BJ (cell line): Measurements from ENCODE around the gene AP2M1. TPM values are rescaled to one million over a fixed set of nuclear protein-coding genes. Genes with fewer than 3 reads are reported as not detected.

ENCODE experiments used
- CTCF ChIA-PET: fragments of 350-600 bp; formaldehyde crosslinking; extraction: SDS; loops from one replicate; lab custom pipeline; 2021; ENCODE audit warnings: antibody characterized with exemption, inconsistent platforms; lab: Yijun Ruan, JAX
- POLR2A ChIA-PET: fragments of 300-600 bp; sonication (Branson Sonifier 250); formaldehyde crosslinking; extraction: SDS; loops from one replicate; lab custom pipeline; 2021; ENCODE audit warnings: antibody characterized with exemption; lab: Charles Lee
- DNase-seq: peaks from one replicate; pipeline ENCODE4 v3.0.0-alpha.2; 2011; ENCODE audit warnings: low read depth
- H3K27me3 ChIP-seq: 2 replicates; pipeline ENCODE4 v1.6.0; 2011; ENCODE audit warnings: low read length; ENCODE audit not compliant: control insufficient read depth, insufficient read depth
- H3K36me3 ChIP-seq: 2 replicates; pipeline ENCODE4 v1.5.1; 2011; ENCODE audit warnings: low read length; ENCODE audit not compliant: control insufficient read depth, insufficient read depth
- H3K4me3 ChIP-seq: 2 replicates; pipeline ENCODE4 v1.5.1; 2011; ENCODE audit warnings: low read depth, mild to moderate bottlenecking, control low read depth, low read length
- polyA plus RNA-seq: library from polyadenylated mRNA; depleted of rRNA; stranded (reverse); fragments of >200 nt; gene quantifications from 2 replicates; pipeline ENCODE4 v1.2.3, GENCODE V29; 2011
- TF ChIP-seq, protein P1 (sequence below): IDR thresholded peaks from 2 replicates; pipeline ENCODE4 v1.5.1; 2011; ENCODE audit warnings: low read depth, mild to moderate bottlenecking, control low read depth, inconsistent platforms, low read length, moderate library complexity; ENCODE audit not compliant: insufficient read depth

AP2M1 gene
- polyA plus RNA-seq, 1 experiment = 1,761 TPM

DNA sequence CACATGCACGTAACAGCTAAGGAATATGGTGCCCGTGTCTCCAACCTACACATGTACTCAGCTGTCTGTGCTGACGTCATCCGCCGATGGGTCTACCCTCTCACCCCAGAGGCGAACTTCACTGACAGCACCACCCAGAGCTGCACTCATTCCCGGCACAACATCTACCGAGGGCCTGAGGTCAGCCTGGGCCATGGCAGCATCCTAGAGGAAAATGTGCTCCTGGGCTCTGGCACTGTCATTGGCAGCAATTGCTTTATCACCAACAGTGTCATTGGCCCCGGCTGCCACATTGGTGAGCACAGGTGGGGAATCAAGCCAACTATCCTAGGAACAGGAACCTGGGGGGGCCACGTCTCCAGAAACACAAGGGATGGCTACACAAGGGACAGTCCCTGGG lies 34.2 kb upstream of the AP2M1 start:
- H3K4me3 ChIP-seq = no peak overlapping the region
- DNase-seq = no peak
- no peaks in the 10 kb centered on the region for H3K27me3 ChIP-seq
- TF ChIP-seq, protein P1, sequence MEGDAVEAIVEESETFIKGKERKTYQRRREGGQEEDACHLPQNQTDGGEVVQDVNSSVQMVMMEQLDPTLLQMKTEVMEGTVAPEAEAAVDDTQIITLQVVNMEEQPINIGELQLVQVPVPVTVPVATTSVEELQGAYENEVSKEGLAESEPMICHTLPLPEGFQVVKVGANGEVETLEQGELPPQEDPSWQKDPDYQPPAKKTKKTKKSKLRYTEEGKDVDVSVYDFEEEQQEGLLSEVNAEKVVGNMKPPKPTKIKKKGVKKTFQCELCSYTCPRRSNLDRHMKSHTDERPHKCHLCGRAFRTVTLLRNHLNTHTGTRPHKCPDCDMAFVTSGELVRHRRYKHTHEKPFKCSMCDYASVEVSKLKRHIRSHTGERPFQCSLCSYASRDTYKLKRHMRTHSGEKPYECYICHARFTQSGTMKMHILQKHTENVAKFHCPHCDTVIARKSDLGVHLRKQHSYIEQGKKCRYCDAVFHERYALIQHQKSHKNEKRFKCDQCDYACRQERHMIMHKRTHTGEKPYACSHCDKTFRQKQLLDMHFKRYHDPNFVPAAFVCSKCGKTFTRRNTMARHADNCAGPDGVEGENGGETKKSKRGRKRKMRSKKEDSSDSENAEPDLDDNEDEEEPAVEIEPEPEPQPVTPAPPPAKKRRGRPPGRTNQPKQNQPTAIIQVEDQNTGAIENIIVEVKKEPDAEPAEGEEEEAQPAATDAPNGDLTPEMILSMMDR = no peak
- CTCF ChIA-PET = no interaction called here
- H3K36me3 ChIP-seq = peaks cover 34% of the 10 kb centered on the region
- POLR2A ChIA-PET = no interaction called here

DNA sequence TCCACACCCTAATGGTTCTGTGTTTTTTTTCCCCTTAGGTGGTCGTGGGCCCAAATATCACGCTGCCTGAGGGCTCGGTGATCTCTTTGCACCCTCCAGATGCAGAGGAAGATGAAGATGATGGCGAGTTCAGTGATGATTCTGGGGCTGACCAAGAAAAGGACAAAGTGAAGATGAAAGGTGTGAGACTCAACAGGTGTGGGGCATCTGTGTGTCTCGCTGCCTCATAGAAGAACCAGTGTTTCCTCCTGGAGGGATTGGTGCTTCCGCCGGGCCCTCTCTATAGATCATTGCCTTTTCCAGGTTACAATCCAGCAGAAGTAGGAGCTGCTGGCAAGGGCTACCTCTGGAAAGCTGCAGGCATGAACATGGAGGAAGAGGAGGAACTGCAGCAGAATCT lies 32.5 kb upstream of the AP2M1 start:
- peaks cover 38% of the 10 kb centered on the region for H3K36me3 ChIP-seq
- TF ChIP-seq, protein P1 = no peak

DNA sequence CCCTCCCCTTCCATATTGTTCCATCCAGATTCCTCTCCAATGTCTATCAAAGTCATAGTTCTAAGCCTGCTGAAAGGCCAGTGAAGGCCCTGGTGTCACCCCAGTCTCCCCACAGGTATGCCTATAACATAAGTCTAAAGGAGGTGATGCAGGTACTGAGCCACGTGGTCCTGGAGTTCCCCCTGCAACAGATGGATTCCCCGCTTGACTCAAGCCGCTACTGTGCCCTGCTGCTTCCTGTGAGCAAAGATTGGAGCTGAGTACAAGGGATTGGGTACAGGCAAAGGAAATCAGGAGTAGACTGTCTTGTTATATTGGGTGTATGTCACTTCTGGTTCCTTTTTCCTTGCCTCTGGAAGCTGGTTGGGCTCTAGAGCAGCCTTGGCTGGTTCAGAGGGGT lies 31.3 kb upstream of the AP2M1 start:
- H3K36me3 ChIP-seq = peaks cover 35% of the 10 kb centered on the region
- no peak overlapping the region for H3K4me3 ChIP-seq
- no peaks in the 10 kb centered on the region for H3K27me3 ChIP-seq
- CTCF ChIA-PET = interaction anchor here (4.2 kb wide), 1 partner anchor 8 kb away, joined by 24 read pairs; the partner anchor contains the start of gene EIF2B5
- POLR2A ChIA-PET = no interaction called here
- TF ChIP-seq, protein P1 = no peak
- no peak for DNase-seq

More for the DNA sequence above, 32.5 kb upstream of the AP2M1 start:
- H3K27me3 ChIP-seq = no peaks in the 10 kb centered on the region
- no peak overlapping the region for H3K4me3 ChIP-seq
- ChIA-PET POLR2A (no interaction called here), CTCF (no interaction called here)
- DNase-seq = no peak

DNA sequence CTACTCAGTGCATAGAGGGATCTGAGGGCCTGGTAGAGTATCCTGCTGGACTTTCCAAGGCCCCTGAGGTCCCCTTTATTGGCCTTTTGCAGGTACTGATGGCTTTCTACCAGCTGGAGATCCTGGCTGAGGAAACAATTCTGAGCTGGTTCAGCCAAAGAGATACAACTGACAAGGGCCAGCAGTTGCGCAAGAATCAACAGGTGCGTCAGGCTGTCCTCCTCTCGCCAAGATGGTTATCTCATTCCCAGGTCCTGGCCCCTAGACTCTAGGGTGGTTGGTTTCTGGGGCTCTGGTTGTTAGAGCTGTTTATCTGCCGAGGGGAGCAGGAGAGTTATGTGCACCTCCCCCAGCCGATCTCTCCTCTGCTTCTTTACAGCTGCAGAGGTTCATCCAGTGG lies 30.1 kb upstream of the AP2M1 start:
- POLR2A ChIA-PET = interaction anchor here (0.5 kb wide), 2 partner anchors 9 to 16 kb away, joined by 3 read pairs; partner anchors contain the start of gene EIF2B5
- peaks cover 35% of the 10 kb centered on the region for H3K36me3 ChIP-seq
- DNase-seq = no peak
- no peaks in the 10 kb centered on the region for H3K27me3 ChIP-seq
- no peak overlapping the region for H3K4me3 ChIP-seq
- CTCF ChIA-PET = interaction anchor here (0.5 to 4.2 kb wide), 14 partner anchors 8 to 449 kb away, joined by 3 to 24 read pairs (median 5); partner anchors contain the start of genes ABCC5, EEF1AKMT4 and EIF2B5
- TF ChIP-seq, protein P1 = no peak

DNA sequence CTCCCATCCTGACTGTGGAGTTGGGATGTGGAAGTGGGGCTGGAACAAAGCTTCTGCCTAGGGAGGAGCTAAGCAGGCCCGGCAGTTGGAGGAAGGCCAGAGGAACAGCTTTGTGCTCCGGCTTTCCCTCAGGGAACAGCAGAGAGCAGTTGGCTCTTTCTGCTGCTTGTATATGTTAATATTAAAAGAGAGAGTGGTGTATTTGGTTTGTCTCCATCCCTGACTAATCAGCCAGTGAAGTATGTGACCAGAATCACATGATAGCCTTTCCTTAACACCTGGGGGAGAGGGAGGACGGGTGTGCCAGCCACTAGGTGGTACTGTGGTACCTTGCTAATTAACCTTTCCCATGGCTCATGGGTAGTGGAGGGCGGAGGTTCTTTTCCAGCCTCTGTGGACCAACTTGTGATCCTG lies 29.5 kb upstream of the AP2M1 start:
- ChIA-PET POLR2A (interaction anchor here (0.5 kb wide), 1 partner anchor 10 kb away, joined by 3 read pairs; the partner anchor contains the start of gene EIF2B5), CTCF (interaction anchor here (0.5 to 4.2 kb wide), 16 partner anchors 8 to 249 kb away, joined by 3 to 24 read pairs (median 5); partner anchors contain the start of genes ABCC5, ABCF3, EEF1AKMT4 and EIF2B5)
- TF ChIP-seq, protein P1 = peak; percentile 49
- Histone ChIP-seq H3K4me3 (no peak overlapping the region), H3K27me3 (no peaks in the 10 kb centered on the region), H3K36me3 (peaks cover 35% of the 10 kb centered on the region)
- DNase-seq = no peak
